Hepatocyte (in vitro differentiated cells): ENCODE measurements around the gene MAD1L1. TPM values are rescaled to one million over a fixed set of nuclear protein-coding genes. Genes with fewer than 3 reads are reported as not detected.

Experiments used
- DNase-seq: peaks from one replicate; pipeline ENCODE4 v3.0.0-alpha.2; 2016; ENCODE audit warnings: low spot score
- H2AFZ ChIP-seq: fragments of 200-600 bp; sonication (generic); 2 replicates; pipeline ENCODE4 v1.6.0; 2016; ENCODE audit warnings: antibody characterized with exemption, mild to moderate bottlenecking
- H3K27ac ChIP-seq: fragments of 200-600 bp; sonication (generic); 2 replicates; pipeline ENCODE4 v1.5.1; 2016; ENCODE audit warnings: mild to moderate bottlenecking
- H3K27me3 ChIP-seq: fragments of 200-600 bp; sonication (generic); 2 replicates; pipeline ENCODE4 v1.6.1; 2016
- H3K36me3 ChIP-seq: fragments of 200-600 bp; sonication (generic); replicated peaks from 2 replicates; pipeline ENCODE4 v1.5.1; 2016; ENCODE audit warnings: low read depth; ENCODE audit not compliant: insufficient read depth
- H3K4me1 ChIP-seq: fragments of 200-600 bp; sonication (generic); 2 replicates; pipeline ENCODE4 v1.5.1; 2016; ENCODE audit warnings: mild to moderate bottlenecking, moderate library complexity; ENCODE audit not compliant: insufficient read depth
- H3K4me2 ChIP-seq: fragments of 200-600 bp; sonication (generic); 2 replicates; pipeline ENCODE4 v1.6.0; 2016
- H3K4me3 ChIP-seq: fragments of 200-600 bp; sonication (generic); 2 replicates; pipeline ENCODE4 v1.5.1; 2016; ENCODE audit warnings: mild to moderate bottlenecking
- H3K79me2 ChIP-seq: fragments of 200-600 bp; sonication (generic); 2 replicates; pipeline ENCODE4 v1.6.0; 2017; ENCODE audit warnings: mild to moderate bottlenecking
- H3K9me2 ChIP-seq: fragments of 200-600 bp; sonication (generic); replicated peaks from 2 replicates; pipeline ENCODE4 v1.6.0; 2017; ENCODE audit warnings: mild to moderate bottlenecking; ENCODE audit not compliant: insufficient read depth
- H3K9me3 ChIP-seq: fragments of 200-600 bp; sonication (generic); 2 replicates; pipeline ENCODE4 v1.5.1; 2016; ENCODE audit warnings: low read depth, mild to moderate bottlenecking
- H4K20me1 ChIP-seq: fragments of 200-600 bp; sonication (generic); 2 replicates; pipeline ENCODE4 v1.6.0; 2016; ENCODE audit warnings: mild to moderate bottlenecking; ENCODE audit not compliant: insufficient read depth, poor library complexity, severe bottlenecking
- EZH2 ChIP-seq: fragments of 200-600 bp; sonication (generic); IDR thresholded peaks from 2 replicates; pipeline ENCODE4 v1.6.1; 2016; ENCODE audit warnings: antibody characterized with exemption, mild to moderate bottlenecking, borderline replicate concordance
- EZH2phosphoT487 ChIP-seq: fragments of 200-600 bp; sonication (generic); IDR thresholded peaks from one replicate; pipeline ENCODE4 v1.6.1; 2018; ENCODE audit warnings: antibody characterized with exemption, mild to moderate bottlenecking, low read depth, moderate library complexity; ENCODE audit not compliant: unreplicated experiment, severe bottlenecking
- whole genome bisulfite sequencing: methylation state at CpG from one replicate; pipeline ENCODE4 v1.1.6; 2016; ENCODE audit warnings: low lambda C conversion rate; ENCODE audit errors: missing lambda C conversion rate; 5-methylcytosine and 5-hydroxymethylcytosine counted together
- polyA plus RNA-seq: library from polyadenylated mRNA; unstranded; fragments of >200 nt; fragmentation: Nextera tagmentation; extraction: Ambion mirVana; gene quantifications from 2 replicates; pipeline ENCODE4 v1.2.1, GENCODE V29; 2016
- total RNA-seq: library from RNA; depleted of rRNA; stranded (reverse); fragments of >200 nt; gene quantifications from 2 replicates; pipeline ENCODE4 v1.2.3, GENCODE V29; 2014
- TF ChIP-seq, protein P1 (sequence below): fragments of 200-600 bp; sonication (generic); IDR thresholded peaks from 2 replicates; pipeline ENCODE4 v1.5.1; 2016; ENCODE audit warnings: antibody characterized with exemption, mild to moderate bottlenecking; ENCODE audit not compliant: poor library complexity

Gene MAD1L1
- total and polyA plus RNA-seq, 2 experiments from 2014 or later = 30.7 to 31.0 TPM

- peak overlapping the region; percentile 78 for H3K27ac ChIP-seq
- H3K4me2 ChIP-seq = peak overlapping the region; percentile 61
- H3K9me3 ChIP-seq = no peaks in the 10 kb centered on the region
- H3K27me3 ChIP-seq = no peaks in the 10 kb centered on the region
- no peak overlapping the region for H3K4me3 ChIP-seq
- peak; percentile 89 for DNase-seq
- TF ChIP-seq EZH2phosphoT487 (no peak), EZH2 (no peak)
- TF ChIP-seq, protein P1, sequence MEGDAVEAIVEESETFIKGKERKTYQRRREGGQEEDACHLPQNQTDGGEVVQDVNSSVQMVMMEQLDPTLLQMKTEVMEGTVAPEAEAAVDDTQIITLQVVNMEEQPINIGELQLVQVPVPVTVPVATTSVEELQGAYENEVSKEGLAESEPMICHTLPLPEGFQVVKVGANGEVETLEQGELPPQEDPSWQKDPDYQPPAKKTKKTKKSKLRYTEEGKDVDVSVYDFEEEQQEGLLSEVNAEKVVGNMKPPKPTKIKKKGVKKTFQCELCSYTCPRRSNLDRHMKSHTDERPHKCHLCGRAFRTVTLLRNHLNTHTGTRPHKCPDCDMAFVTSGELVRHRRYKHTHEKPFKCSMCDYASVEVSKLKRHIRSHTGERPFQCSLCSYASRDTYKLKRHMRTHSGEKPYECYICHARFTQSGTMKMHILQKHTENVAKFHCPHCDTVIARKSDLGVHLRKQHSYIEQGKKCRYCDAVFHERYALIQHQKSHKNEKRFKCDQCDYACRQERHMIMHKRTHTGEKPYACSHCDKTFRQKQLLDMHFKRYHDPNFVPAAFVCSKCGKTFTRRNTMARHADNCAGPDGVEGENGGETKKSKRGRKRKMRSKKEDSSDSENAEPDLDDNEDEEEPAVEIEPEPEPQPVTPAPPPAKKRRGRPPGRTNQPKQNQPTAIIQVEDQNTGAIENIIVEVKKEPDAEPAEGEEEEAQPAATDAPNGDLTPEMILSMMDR = peak; percentile 57
- no peaks in the 10 kb centered on the region for H4K20me1 ChIP-seq
- no peaks in the 10 kb centered on the region for H3K9me2 ChIP-seq
- WGBS = 26% methylated on average over 23 of the region's 27 CpGs
- H2AFZ ChIP-seq = no peak overlapping the region
- H3K79me2 ChIP-seq = no peaks in the 10 kb centered on the region
- peaks cover 53% of the 10 kb centered on the region for H3K4me1 ChIP-seq
- H3K36me3 ChIP-seq = no peaks in the 10 kb centered on the region
Measured at GRCh38 chr7:2104107-2104710, 128.5 kb downstream of the MAD1L1 start.

DNA sequence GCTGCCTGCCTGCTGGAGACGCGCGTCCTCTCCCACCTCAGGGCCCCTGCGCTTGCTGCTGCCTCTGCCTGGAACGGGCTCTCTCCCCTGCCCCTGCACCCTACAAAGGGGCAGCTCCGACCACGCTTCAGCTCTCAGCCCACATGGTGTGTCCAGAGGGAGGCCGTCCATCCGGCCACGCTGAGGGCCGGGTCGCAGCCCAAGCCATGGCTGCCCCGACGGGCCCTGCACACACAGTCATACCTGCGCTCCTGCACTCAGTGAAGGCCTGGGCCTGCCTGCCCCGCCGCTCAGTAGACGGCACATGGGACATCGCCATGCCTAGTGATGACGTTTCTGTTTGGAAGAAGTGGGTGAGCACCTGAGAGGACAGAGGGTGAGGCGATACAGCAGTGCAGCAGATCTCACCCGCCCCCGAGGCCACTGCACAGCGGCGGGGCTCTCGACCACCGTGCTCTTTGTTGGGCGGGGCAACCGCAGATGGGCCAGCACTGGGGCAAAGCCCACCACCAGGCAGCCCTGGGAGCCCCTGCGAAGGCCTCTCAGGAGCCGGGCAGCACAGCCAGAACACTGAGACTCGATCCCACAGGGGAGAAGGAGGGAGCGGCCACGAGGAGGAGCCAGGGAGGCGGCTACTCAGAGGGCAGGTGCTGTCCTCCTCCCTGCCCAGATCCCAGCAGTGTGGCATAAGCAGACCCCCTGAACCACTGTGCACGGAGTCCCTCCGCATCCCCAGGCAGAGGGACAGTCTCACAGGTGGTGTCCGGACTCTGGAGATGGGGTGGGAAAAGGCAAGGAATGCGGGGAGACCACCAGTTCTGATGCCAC is 129.5 kb downstream of the MAD1L1 start:
- H4K20me1 ChIP-seq = no peaks in the 10 kb centered on the region
- H3K4me3 ChIP-seq = no peak overlapping the region
- 90% methylated on average over 38 of the region's 39 CpGs for WGBS
- peaks cover 45% of the 10 kb centered on the region for H3K4me1 ChIP-seq
- TF ChIP-seq, protein P1 = no peak
- TF ChIP-seq EZH2phosphoT487 = no peak
- no peak for TF ChIP-seq EZH2
- H3K79me2 ChIP-seq = no peaks in the 10 kb centered on the region
- H3K27ac ChIP-seq = peak overlapping the region; percentile 78
- DNase-seq = no peak
- peak overlapping the region; percentile 61 for H3K4me2 ChIP-seq
- no peaks in the 10 kb centered on the region for H3K36me3 ChIP-seq
- no peaks in the 10 kb centered on the region for H3K27me3 ChIP-seq
- no peaks in the 10 kb centered on the region for H3K9me3 ChIP-seq
- H3K9me2 ChIP-seq = no peaks in the 10 kb centered on the region
- H2AFZ ChIP-seq = no peak overlapping the region

DNA sequence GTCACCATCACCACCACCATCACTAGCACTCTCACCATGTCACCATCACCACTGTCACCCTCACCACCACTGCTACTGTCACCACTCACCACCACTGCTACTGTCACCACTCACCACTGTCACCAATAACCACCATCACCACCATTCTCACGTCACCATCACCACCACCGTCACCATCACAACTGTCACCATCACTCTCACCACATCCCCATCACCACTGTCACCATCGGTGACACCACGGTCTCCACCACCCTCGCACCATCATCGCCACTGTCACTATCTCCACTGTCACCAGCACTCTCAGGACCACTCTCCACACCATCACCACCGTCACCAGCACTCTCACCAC is 130.4 kb downstream of the MAD1L1 start:
- Histone ChIP-seq H3K79me2 (no peaks in the 10 kb centered on the region), H3K4me2 (no peak overlapping the region), H3K9me2 (no peaks in the 10 kb centered on the region), H2AFZ (no peak overlapping the region), H3K27me3 (no peaks in the 10 kb centered on the region), H3K36me3 (no peaks in the 10 kb centered on the region), H3K4me3 (no peak overlapping the region), H3K27ac (no peak overlapping the region), H4K20me1 (no peaks in the 10 kb centered on the region), H3K9me3 (no peaks in the 10 kb centered on the region), H3K4me1 (peaks cover 38% of the 10 kb centered on the region)
- DNase-seq = no peak
- TF ChIP-seq, protein P1 = no peak
- TF ChIP-seq EZH2phosphoT487 = no peak
- WGBS = 98% methylated on average over 7 of the region's 7 CpGs
